NOMO-1 treated with dmso at 0.1 percent for 144 hours (cell line): ENCODE measurements around the gene CHST15.

Experiments used
- DNase-seq: peaks from one replicate; lab custom pipeline; 2025; ENCODE audit not compliant: unreplicated experiment; lab: John Stamatoyannopoulos, UW

CHST15 gene

DNA sequence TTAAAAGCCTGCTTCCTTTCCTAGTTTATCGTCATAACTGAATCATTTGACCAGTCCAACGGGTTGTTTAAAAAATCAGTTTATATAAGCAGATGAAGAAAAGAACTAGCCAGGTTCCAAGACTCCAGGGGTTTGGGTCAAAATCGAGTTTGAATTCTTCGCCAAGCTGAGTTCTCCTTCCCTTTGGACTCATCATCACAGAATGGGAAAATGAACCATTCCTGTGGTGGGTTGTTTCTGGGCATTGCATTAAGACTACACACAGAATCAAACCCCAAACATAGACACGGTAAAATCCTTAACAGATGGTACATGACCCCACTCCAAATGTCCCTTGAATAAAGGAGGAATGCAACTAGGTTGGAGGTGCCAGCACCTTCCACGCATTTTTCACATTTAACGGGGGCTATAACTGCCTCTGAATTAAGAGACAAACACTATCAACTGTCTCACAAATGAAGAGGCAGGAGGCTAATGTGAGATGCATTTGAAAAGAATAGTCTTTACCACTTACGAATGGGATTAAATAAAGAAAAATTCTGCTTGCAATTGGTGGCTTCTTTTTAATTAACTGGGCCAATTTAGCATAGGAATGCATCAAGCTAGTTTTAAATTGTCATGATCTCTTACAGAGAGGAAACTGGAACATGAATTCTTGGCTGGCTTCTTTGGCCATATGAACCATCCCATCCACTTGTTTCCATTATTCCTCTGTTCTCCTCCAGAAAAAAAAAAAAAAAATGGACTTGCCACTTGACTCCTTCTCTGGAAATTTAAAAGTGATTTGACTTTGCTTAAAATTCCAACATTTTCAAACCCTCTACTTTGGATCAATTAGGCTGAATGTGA, 61.1 kb downstream of the CHST15 start:
- DNase-seq: no peak

DNA sequence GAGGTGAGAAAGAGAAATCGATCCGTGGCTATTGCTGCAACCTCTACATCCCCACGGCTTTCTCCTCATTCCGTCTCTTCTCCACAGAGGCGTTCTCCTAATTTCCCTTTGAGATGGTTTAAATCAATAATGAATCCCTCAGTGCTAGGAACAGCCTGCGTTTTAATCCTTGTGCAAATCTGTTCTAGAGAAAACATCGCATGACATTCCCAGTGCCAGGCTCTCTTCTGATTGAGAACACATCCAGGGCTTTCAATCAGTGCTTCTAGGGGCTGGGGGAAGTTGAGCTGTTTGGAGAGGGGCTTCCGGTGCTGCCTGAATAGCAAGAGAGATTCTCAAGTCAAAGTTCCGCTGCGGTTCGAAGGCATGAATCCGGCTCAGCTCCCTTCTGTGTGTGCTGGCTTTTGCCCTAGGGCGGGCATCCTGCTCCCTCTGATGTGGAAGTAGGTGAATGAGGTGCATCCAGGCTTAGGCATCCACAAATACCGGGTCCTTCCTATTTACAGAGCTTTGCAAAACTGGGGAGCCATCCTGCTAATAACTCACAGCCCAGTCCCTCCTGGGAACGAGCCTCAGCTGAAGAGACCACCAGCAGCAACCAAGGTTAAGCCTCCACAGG, 62.8 kb downstream of the CHST15 start:
- no peak for DNase-seq

DNA sequence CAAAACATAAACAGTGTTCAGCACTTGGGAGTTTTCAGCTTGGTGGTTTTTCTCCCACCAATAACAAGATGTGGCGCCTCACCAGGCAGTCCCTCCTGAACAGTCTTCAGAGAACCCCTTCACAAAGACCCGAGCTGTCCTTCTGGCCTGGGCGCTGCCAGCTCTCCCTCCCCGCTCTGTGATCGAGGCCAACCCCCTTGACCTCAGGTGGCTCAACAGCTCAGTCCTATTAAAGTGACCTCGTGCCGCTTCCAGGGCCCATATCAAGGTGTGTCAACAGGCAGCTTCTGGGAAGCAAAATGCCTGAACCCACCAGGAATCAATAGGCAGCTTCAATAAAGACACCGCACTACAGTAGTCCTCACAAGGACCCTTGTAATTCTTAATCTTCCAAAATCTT, 63.3 kb downstream of the CHST15 start:
- DNase-seq: no peak

DNA sequence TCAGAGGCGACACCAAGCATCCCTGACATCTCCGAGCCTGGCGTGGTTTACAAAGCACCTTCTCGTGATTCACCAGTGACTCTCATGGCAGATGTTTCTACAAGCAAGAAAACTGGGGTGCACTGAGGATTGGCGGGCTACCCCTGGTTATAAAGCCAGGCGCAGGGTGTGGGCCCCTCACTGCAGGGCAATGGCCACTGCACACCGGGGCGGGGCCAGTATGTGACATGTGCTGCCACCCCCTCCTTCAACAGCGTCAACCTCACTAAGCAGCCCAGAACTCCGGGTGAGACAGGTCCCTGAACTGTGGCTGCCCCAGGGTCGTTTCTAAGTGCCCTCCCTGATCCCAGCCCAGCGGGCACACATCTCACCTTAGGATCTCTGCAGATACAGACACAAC, 63.8 kb downstream of the CHST15 start:
- DNase-seq: no peak

DNA sequence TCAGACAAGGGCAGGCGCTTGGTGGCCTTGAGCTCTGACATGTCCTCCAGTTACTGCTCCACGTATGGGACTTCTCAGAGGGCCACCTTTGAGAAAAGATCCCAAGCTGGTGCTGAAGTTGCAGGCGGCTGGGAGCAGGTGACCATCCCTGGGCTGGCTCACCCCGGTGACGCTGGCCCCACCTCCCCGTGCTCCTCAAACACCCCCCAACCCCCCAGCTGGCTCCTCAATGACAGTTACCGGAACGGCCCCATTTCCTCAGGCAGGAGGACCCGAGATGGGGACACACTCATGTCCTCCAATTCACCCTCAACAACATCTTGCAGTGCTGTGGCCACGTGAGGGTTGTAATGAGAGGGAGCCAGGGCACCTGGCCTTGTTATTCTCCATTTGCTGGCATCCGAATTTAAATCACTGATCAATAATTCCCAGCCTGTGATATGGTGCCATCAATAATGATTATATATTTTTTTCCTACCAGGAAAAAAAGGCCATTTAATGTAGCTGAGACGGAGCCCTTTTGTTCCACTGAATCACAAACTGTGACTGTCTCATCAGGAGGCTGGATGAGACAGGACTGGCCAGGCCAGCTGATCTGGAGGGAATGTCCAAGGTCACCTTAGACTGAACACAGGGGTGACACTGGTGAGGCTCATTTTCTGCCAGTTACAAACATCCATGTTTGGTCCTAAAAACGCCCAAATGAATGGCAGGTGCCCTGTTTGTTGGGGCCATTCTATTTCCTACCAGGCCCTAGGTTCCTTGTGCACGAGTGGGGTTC, 64.5 kb downstream of the CHST15 start:
- DNase-seq: no peak

DNA sequence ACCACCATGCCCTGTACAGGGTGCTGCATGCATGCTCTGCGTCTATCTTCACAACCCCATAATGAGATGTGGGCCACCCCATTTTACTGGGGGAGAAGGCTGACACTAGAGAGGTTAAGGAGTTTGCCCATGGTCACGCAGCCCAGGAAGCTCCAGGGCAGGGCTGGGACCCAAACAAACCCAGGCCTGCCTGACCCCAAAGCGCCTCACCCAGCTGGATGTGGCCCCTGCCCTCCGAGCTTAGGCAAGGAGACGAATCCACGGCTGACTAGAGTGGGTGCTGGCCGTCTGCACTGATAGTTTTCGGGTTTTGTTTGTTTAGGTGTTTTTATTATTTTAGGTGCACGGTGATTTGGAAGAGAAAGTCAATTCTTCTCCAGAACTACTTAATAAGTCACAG, 65.7 kb downstream of the CHST15 start:
- DNase-seq: no peak

DNA sequence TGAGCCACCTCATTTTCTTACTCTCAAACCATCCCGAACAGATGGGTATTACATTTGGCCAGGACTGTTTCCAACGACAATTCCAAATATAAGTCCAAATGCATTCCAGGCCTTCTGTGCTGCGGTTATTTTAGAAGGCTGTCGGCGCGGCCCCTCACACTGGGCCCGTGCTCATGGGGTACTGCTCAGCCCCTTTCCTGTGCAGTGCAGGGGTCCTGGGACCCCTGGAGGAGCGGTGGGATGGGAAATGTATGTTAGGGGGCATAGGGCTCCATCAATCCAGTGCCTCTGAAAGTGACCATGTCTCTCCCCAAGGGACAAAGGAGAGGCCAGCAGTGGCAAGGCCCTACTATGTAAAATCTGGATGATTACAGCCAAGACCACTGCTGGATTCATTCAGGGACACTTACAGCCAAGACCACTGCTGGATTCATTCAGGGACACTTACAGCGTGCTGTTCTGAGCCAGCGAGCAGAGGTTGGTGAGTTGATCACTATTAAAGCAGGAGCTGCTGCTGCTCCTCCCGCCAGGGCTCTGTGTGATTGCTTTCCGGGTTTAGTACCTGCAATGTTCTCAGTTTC, 66.3 kb downstream of the CHST15 start:
- DNase-seq: no peak

DNA sequence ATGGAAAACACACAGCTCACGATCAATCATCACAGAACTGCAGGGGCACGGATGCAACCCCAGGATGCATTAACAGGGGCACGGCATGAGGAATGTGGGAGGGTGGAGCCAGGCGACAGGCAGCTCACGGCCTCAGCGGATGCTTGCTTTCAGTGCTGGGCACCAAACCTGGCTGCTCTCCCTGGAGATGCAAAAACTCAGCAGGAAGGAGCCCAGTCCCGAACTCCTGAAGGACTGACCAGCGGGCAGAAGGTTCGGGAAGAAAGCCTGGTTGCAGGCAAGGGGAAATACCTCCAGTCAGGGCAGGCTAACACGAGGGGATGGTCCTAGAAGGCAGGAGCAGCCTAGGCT, 66.8 kb downstream of the CHST15 start:
- no peak for DNase-seq

DNA sequence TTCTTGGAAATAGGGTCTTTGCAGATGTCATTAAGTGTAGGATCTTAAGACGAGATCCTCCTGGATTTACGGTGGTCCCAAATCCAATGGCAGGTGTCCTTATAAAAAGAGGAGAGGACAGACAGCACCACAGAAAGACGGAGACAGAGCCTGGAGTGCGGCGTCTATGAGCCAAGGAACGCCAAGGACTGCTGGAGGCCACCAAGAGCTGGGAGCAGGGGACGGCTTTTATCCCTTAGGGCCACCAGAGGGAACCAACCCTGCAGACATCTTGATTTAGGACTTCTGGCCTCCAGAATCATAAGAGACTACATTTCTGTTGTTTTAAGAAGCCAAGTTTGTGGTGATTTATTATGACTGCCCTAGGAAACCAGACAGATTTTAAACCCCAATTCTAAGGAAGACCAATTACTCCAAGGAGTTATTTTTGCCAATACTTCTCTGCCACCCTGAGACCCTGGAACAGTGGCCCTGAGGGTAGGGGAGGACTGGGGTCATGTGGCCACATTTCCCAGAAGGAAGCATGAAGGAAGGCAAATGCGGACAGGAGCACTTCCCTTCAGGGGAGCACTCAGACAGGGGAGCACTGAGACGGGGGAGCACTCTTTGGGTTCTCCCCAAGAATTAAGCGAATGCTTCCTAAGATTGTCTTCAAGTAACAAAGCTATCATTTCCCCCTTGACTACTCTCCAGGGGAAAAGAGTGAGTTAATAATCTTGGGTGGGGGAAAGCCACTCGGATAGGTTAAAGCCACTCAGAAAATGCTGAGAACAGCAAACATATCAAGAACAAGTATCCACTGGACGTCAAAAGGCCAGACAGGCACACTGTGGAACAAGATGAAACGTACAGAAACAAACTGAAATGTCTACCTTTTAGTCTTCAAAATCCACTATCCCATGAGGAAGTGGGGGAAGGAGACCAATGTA, 67.5 kb downstream of the CHST15 start:
- DNase-seq: peak; percentile 32

DNA sequence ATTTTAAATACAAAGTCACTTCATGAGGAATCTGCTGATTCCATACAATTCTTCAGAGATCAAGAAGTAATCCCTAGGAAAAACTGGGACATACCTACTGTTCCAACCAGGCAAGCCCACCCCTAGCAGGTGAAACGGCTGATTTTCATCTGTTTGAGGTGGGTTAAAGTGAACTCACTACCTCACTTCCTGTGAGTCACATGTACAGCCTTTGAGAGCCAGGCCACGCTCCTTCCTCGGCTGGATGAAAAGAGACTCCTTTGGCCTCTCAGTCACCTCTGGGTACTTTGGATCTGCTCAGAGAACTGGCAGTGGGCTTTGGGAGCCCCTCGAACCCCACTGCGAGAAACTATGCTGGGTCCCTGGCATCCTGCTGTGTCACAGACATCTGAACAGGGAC, 68.2 kb downstream of the CHST15 start:
- DNase-seq: no peak

DNA sequence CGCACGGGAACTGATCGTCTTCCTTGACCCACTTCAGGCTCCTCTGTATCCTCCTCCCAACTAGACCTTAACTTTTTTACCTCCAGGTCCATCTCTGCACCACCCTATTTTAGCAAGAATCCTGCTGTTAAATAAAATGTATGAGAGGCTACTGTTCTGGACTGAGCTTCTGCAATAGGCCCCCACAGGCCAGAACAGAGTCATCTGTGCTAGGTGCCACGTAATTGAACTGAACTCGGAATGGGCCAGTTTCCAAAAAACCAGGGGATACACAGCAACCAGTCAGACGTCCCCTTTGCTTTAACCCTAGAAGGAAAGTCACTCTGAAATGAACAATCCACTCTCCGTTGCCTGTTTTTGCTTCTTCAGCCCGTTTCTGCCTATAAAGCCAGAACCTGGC, 71.3 kb downstream of the CHST15 start:
- DNase-seq: no peak

DNA sequence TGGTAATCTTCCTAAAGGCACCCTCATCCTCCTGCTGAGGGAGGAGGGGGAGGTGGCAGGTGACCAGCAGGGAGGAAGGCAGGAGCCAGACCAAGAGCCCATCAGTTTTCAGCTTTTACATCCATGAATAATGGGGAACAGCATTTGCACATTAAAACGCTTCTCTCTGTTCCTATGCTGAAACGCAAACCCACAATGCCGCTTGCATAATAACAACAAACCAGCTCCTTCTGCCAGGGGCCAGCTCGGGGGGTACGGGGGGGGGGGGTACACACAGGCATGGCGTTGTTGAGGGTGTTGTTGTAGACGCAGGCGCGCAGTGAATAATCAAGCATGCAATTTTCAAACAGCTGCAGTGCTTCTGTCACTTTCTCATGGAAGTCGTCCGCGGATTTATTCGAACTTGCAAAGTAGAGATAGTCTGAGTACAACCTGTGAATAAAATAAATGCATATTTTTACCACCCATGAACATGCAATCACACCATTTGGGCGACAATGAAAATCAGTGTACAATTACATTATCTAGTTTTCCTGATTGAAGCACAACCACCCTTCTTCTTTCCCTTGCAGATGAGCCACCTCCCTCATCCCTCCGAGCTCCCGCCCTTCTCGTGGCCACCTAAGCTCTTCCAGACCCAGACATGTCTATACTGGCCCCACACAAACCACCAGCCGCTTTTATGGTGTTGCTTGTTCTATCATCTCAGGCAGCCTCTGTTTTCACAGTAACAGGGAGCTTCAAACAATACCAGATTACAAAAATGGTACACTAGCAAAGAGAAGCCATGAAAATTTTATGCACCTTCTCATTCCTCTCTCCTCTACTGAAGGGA, 72.2 kb downstream of the CHST15 start:
- DNase-seq: no peak

DNA sequence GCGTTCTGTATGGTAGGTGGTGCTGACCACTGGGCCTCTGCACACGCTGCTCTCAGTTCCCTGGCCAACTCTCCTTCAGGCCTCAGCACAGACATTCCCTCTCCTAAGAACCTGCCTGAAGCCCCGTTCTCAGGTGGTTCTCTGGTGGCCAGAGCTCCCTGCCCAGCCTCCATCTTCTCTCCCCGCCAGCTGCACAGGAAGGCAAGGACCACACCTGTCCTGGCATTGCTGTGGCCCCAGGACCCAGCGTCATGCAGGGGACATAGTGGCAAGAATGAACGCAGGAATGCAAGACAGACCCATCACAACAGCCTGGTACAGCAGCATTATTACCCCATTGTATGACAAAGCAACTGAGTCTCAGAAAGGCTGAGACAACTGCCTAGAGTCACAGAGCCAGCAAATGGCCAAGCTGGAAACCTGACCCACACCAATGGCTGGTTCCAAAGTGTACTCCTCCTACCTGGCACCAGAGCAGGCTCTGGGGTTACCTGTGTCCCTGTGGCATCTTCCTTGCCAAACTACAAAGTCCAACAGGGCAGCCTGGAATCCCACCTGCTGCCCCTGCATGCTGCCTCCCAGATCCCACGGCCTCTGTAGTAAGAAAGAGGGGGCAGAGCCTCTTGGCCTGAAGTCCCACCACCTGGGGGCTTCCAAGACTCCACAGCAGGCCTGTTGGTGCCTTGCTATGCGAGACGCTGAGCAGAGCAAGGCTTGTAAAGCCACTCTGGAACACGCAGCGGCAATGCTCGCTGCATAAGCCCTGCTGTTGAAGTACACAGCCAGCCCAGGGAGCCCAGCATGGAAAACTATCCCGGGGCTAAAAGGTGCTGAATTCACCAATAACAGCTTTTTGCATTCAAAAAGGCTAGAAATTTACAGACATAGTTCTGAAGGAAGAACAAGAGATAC, 73.3 kb downstream of the CHST15 start:
- no peak for DNase-seq

DNA sequence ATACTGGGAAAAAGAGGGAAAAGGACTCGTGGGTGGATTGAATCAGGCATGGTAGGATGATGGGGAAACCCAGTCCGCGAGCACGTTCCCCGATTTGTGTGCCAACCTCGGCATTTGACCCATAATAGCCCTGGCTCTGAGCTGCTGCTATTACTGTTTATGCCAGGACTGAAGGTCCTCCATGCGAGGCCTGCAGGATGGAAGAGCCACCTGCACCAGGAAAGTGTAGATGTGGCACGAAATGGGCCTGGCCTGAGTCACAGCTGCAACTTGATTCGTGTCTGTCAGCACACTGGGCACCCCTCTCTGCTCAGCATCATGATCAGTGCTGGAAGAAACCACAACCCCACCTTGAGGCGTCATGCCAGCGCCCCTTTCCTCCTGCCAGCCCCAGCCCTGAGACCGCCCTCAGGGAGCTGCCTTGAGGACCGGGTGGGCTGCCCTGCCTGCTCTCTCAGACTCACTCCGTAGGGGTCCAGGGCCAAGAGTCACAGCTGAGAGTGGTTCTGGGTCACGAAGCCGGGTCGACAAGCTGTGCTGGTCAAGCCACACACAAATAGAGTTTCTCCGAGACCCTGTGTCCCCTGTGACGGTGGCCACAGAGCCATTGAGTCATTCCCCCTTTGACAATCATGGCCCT, 74.4 kb downstream of the CHST15 start:
- DNase-seq: no peak

DNA sequence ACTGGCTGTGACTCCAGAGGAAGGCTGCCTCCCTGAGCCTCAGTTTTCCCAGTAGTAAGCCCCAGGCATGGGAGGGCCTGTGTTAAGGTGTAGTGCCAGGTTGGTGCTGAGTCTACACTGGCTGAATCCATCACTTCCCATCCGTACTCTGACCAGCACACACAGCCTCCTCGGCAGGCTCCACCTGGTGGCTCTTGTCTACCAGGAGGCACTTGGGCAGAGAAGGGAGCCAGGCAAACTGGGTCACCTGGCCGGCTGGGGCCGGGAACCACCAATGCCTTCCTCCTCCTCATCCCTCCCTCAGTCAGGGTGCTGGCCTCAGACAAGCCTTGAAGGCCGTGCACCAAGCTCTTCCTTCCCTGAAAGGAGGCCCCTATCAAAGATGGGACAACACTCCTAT, 75.7 kb downstream of the CHST15 start:
- no peak for DNase-seq

DNA sequence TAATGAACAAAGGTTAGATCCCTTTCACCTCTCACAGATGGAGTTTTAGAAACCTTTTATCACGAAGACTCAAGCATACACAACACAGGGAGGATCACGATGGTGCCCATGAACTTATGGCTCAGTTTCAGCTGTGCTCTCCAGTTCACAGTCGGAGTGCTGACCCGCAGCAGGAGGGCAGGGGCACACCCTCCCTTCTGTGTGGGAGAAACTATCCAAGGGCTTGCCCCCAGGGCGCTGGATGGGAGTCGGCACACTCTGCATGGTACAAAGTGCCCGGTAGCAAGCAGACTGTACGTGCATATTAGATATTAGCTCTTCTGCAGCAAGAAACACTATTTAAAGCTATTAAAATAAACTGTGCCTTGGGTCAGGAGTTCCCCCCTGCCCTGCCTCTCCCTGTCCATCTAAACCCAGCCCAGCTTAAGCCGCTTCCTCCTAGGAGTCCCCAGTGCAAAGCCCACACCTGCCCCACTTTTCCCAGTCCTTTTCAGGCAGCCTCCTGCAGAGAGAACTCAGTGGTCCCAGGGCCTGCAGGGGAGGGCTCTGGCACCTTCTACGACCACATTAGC, 76.5 kb downstream of the CHST15 start:
- no peak for DNase-seq

DNA sequence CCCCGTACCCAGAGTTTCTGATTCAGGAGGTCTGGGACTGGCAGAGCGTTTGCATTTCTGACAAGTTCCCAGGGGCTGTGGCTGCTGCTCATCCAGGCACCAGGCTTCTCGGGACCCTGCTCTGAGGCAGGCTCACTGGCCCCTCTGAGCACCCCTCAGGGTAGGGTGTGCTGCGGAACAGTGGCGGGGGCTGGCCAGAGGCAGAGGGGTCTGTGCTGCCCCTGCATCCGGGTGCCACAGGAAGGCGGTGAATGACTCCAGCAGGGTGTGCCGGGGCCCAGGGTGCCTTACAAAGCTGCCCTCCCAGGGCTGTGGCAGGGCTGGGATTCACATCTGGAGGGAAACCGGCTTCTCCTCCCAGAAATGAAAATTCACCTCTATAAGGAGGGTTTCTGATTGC, 77.4 kb downstream of the CHST15 start:
- no peak for DNase-seq
